GM19468 (cell line): Measurements from ENCODE around the gene TPD52L1.
"Not testable (repeated sequence)": the region's sequence is repeated elsewhere in the genome, so short reads cannot be mapped to it uniquely, and the experiment has no call there.

Experiments
- ATAC-seq: cut with Tn5 transposase; IDR thresholded peaks from one replicate; pipeline ENCODE4 v1.9.1; 2021; ENCODE audit warnings: mild to moderate bottlenecking, moderate library complexity, moderate number of reproducible peaks; ENCODE audit not compliant: unreplicated experiment; ENCODE audit errors: extremely low read depth

Gene TPD52L1

GRCh38 chr6:125153391-125154117 lies at the start of gene TPD52L1:
Gene TPD52L1, plus strand, starts transcription at chr6:125153773. Its CDS starts 179 bp downstream, at chr6:125153952.
- ATAC-seq = peak; percentile 95

- no peak for ATAC-seq
Observed at GRCh38 chr6:125104425-125104824, 49.1 kb upstream of the TPD52L1 start.

GRCh38 chr6:125107048-125107447 lies 46.5 kb upstream of the TPD52L1 start:
- ATAC-seq = no peak

DNA sequence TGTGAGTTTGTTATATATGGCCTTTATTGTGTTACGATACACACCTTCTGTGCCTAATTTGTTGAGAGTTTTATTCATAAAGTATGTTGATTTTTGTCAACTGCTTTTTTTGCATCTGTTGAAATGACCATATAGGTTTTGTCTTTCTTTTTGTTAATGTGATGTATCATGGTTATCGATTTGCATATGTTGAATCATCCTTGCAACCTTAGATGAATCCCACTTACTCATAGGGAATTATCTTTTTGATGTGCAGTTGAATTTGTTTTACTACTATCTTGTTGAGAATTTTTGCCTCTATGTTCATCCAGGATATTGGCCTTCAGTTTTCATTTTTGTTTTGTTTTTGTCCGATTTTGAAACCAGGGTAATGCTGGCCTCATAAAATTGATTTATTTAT lies 45.7 kb upstream of the TPD52L1 start:
- ATAC-seq = no peak

- no peak for ATAC-seq
Observed at GRCh38 chr6:125110056-125110455, 43.5 kb upstream of the TPD52L1 start.

GRCh38 chr6:125111219-125111983 lies 42.2 kb upstream of the TPD52L1 start:
- ATAC-seq = no peak

DNA sequence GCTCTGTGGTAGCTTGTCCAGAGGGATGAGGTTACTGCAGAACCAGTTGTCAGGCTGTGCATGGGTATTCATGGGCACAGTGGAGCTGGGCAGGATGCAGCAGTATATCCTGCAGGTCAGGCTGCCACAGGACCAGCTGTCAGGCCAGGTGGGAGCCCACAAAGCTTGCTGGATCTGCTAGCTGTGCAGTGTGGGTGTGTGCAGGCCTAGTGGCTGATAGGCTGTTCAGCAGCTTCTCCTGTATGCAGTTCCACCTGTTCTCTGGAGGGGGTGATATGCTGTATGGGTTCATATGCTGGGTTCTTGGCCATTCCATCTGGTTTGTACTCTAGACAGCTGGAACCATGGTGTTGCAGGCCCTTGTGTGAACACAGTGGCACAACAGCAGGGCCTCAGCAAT lies 40.6 kb upstream of the TPD52L1 start:
- no peak for ATAC-seq

- peak; percentile 25 for ATAC-seq
Observed at GRCh38 chr6:125114248-125114858, 39.2 kb upstream of the TPD52L1 start.

DNA sequence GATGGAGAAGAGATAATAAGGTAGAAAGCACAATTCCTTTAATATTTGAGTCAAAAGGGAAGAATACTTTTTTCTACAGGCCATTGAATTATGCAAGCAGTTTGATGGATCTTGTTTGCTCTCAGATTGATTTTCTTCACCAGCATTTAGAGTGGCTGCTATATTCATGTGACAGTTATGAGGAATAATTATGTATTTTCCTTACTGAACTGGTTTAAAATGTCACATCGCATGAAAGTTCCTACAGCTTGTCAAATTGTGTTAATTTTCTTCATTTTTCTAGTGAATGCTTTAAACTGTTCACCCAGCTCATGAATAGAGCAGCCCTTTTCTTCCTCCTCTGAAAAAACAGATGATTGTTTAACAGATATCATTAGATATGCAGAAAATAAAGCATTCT lies 37.4 kb upstream of the TPD52L1 start:
- no peak for ATAC-seq

GRCh38 chr6:125116710-125117109 lies 36.9 kb upstream of the TPD52L1 start:
- ATAC-seq = no peak

- ATAC-seq = no peak
Observed at GRCh38 chr6:125117818-125118217, 35.8 kb upstream of the TPD52L1 start.

DNA sequence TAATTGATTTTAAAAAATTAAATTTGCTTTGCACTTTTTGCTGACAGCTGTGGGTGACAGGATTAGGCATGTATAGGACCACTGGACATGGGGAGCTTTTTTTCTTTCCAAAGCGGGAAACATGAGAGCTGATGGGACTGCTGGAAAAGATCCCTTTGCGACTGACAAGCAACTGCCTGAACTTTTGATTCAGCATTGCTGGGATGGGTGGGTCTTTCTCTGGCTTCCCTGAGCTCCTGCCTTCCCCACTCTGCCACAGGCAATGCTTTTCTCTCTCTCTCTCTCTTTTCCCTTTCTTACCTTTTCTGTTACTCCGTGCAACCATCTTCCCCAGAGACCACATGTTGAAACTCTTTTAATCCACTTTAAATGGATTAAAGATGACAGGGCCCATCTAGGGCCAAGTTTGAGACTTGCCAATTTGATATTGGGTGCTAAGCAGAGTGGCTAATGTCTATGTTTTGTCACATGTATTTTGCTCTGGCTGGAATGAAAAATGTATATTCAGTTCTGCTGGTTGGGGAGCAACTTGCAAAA lies 33.5 kb upstream of the TPD52L1 start:
- no peak for ATAC-seq

DNA sequence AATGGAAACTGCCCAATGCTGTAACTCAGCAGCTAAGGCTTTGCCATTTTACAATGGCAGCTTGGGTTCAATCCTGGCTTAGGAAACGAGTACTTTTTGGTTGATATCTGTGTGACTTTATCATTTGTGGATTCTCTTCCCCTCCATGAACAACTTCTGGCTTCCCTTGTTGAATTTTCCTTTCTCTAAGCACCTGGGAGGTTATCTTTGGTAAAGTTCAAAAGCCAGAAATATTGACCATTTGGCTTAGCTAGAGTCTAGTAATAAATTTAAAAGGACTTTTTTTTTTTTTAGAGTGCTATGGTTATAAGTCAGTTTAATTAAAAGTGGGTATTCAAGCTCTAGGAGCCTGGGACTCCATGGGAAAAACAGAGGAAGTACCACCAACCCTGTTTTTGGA lies 31.7 kb upstream of the TPD52L1 start:
- no peak for ATAC-seq

GRCh38 chr6:125123051-125123450 lies 30.5 kb upstream of the TPD52L1 start:
- no peak for ATAC-seq

GRCh38 chr6:125123468-125124048 lies 30.0 kb upstream of the TPD52L1 start:
- ATAC-seq = no peak

GRCh38 chr6:125124049-125124669 lies 29.4 kb upstream of the TPD52L1 start:
- no peak for ATAC-seq

DNA sequence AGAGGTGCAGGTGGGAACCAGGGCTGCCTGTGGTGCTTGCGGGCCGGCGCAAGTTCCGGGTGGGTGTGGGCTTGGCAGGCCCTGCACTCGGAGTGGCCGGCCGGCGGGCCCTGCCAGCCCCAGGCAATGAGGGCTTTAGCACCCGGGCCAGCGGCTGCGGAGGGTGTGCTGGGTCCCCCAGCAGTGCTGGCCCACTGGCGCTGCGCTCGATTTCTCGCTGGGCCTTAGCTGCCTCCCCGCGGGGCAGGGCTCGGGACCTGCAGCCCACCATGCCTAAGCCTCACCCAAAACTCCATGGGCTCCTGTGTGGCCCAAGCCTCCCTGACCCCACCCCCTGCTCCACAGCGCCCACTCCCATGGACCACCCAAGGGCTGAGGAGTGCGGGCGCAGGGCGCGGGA lies 27.7 kb upstream of the TPD52L1 start:
- not testable (repeated sequence) for ATAC-seq

GRCh38 chr6:125129354-125129753 lies 24.2 kb upstream of the TPD52L1 start:
- ATAC-seq = no peak

GRCh38 chr6:125132058-125132457 lies 21.5 kb upstream of the TPD52L1 start:
- ATAC-seq = no peak

GRCh38 chr6:125136378-125136777 lies 17.2 kb upstream of the TPD52L1 start:
- no peak for ATAC-seq
